Measurements from ENCODE around the gene UCK2.

Gene UCK2

GRCh38 chr1:165884009-165884689 lies 56.7 kb downstream of the UCK2 start:
- H3K4me3 ChIP-seq (ENCODE audit: low read depth, low read length) = no peak overlapping the region
- DNase-seq (ENCODE audit: low read depth) = no peak
- TF ChIP-seq, protein P1, sequence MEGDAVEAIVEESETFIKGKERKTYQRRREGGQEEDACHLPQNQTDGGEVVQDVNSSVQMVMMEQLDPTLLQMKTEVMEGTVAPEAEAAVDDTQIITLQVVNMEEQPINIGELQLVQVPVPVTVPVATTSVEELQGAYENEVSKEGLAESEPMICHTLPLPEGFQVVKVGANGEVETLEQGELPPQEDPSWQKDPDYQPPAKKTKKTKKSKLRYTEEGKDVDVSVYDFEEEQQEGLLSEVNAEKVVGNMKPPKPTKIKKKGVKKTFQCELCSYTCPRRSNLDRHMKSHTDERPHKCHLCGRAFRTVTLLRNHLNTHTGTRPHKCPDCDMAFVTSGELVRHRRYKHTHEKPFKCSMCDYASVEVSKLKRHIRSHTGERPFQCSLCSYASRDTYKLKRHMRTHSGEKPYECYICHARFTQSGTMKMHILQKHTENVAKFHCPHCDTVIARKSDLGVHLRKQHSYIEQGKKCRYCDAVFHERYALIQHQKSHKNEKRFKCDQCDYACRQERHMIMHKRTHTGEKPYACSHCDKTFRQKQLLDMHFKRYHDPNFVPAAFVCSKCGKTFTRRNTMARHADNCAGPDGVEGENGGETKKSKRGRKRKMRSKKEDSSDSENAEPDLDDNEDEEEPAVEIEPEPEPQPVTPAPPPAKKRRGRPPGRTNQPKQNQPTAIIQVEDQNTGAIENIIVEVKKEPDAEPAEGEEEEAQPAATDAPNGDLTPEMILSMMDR (IDR thresholded peaks at IDR 0.05; ENCODE audit: low read depth, low read length, missing control alignments) = no peak

- TF ChIP-seq, protein P1 (IDR thresholded peaks at IDR 0.05; ENCODE audit: low read depth, low read length, missing control alignments) = no peak
- no peak for DNase-seq (ENCODE audit: low read depth)
- no peak overlapping the region for H3K4me3 ChIP-seq (ENCODE audit: low read depth, low read length)
Observed at GRCh38 chr1:165884690-165885304, 57.4 kb downstream of the UCK2 start.

- TF ChIP-seq, protein P1 (IDR thresholded peaks at IDR 0.05; ENCODE audit: low read depth, low read length, missing control alignments) = no peak
- H3K4me3 ChIP-seq (ENCODE audit: low read depth, low read length) = no peak overlapping the region
- DNase-seq (ENCODE audit: low read depth) = no peak
Observed at GRCh38 chr1:165885305-165885694, 57.9 kb downstream of the UCK2 start.

DNA sequence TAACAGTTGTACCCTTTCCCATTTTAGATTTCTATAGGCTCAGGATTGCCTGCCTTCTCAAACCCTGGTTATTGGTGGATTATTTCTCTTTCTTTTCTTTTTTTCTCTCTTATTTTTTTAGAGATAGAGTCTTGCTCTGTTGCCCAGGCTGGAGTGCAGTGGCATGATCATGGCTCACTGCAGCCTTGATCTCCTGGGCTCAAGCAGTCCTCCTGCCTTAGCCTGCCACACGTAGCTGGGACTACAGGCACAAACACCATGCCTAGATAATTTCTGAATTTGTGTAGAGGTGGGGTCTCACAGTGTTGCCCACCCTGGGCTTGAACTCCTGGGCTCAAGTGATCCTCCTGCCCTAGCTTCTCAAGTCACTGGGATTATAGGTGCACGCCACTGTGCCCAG lies 58.8 kb downstream of the UCK2 start:
- TF ChIP-seq, protein P1 (IDR thresholded peaks at IDR 0.05; ENCODE audit: low read depth, low read length, missing control alignments) = no peak
- DNase-seq (ENCODE audit: low read depth) = no peak
- no peak overlapping the region for H3K4me3 ChIP-seq (ENCODE audit: low read depth, low read length)

GRCh38 chr1:165886983-165887382 lies 59.6 kb downstream of the UCK2 start:
- no peak overlapping the region for H3K4me3 ChIP-seq (ENCODE audit: low read depth, low read length)
- no peak for DNase-seq (ENCODE audit: low read depth)
- TF ChIP-seq, protein P1 (IDR thresholded peaks at IDR 0.05; ENCODE audit: low read depth, low read length, missing control alignments) = no peak

GRCh38 chr1:165887877-165888551 lies 60.6 kb downstream of the UCK2 start:
- no peak overlapping the region for H3K4me3 ChIP-seq (ENCODE audit: low read depth, low read length)
- TF ChIP-seq, protein P1 (IDR thresholded peaks at IDR 0.05; ENCODE audit: low read depth, low read length, missing control alignments) = no peak
- no peak for DNase-seq (ENCODE audit: low read depth)
